Common myeloid progenitor, CD34-positive (primary cell): ENCODE data around the gene NDUFAF5.

Experiments used
- CTCF ChIA-PET: fragments of 350-600 bp; sonication (Branson Sonifier 250); formaldehyde crosslinking; loops from one replicate; lab custom pipeline; 2021; ENCODE audit warnings: antibody characterized with exemption; lab: Charles Lee
- POLR2A ChIA-PET: fragments of 350-600 bp; sonication (Branson Sonifier 250); formaldehyde crosslinking; loops from one replicate; lab custom pipeline; 2021; ENCODE audit warnings: antibody characterized with exemption; lab: Charles Lee
- DNase-seq, 3 donors: peaks; one replicate each; pipeline versions ENCODE4 v3.0.0 to v3.0.0-alpha.2; 2013
- H3K27ac ChIP-seq, 2 experiments: 1 replicate in 1 of 2; 2 replicates in 1 of 2; pipeline ENCODE4 v1.7.0; 2013; ENCODE audit warnings: inconsistent platforms in 2 of 2, low read length in 2 of 2, mild to moderate bottlenecking in 2 of 2, low read depth in 1 of 2, moderate library complexity in 1 of 2; ENCODE audit not compliant: severe bottlenecking in 2 of 2, insufficient read depth in 1 of 2, poor library complexity in 1 of 2
- H3K27me3 ChIP-seq, 5 experiments: replicated peaks in 2 of 5; 1 replicate in 3 of 5; 2 replicates in 2 of 5; pipeline versions ENCODE4 v1.6.1 to v1.7.0; 2013; ENCODE audit warnings: low read length in 4 of 5, mild to moderate bottlenecking in 2 of 5, moderate library complexity in 2 of 5, inconsistent platforms in 1 of 5; ENCODE audit not compliant: insufficient read depth in 5 of 5, control insufficient read depth in 4 of 5
- H3K36me3 ChIP-seq, 4 experiments: 1 replicate in 2 of 4; 2 replicates in 2 of 4; pipeline versions ENCODE4 v1.6.1 to v1.7.0; 2013; ENCODE audit warnings: low read length in 3 of 4, control low read depth in 1 of 4, mild to moderate bottlenecking in 1 of 4; ENCODE audit not compliant: control insufficient read depth in 4 of 4, insufficient read depth in 4 of 4
- H3K4me1 ChIP-seq, 4 experiments: 1 replicate in 3 of 4; 2 replicates in 1 of 4; pipeline versions ENCODE4 v1.6.1 to v1.7.1; 2013; ENCODE audit warnings: low read length in 3 of 4, mild to moderate bottlenecking in 3 of 4, control low read depth in 1 of 4, inconsistent platforms in 1 of 4, moderate library complexity in 1 of 4; ENCODE audit not compliant: control insufficient read depth in 4 of 4, insufficient read depth in 4 of 4; ENCODE audit errors: control extremely low read depth in 1 of 4
- H3K4me3 ChIP-seq, 7 experiments: 1 replicate in 4 of 7; 2 replicates in 3 of 7; pipeline versions ENCODE4 v1.5.1 to v1.7.0; 2013; ENCODE audit warnings: mild to moderate bottlenecking in 7 of 7, low read length in 6 of 7, moderate library complexity in 6 of 7, inconsistent platforms in 2 of 7, low read depth in 2 of 7, control low read depth in 1 of 7; ENCODE audit not compliant: insufficient read depth in 4 of 7, control insufficient read depth in 1 of 7; ENCODE audit errors: extremely low read depth in 1 of 7
- H3K9me3 ChIP-seq, 5 experiments: 1 replicate in 4 of 5; 2 replicates in 1 of 5; pipeline versions ENCODE4 v1.6.1 to v1.7.1; 2013; ENCODE audit warnings: low read length in 4 of 5, mild to moderate bottlenecking in 2 of 5, inconsistent platforms in 1 of 5, low read depth in 1 of 5, moderate library complexity in 1 of 5; ENCODE audit not compliant: control insufficient read depth in 4 of 5, insufficient read depth in 2 of 5; ENCODE audit errors: control extremely low read depth in 1 of 5
- WGBS: methylation state at CpG from one replicate; pipeline ENCODE4 v1.1.5; 2013; ENCODE audit not compliant: insufficient coverage; 5-methylcytosine and 5-hydroxymethylcytosine counted together

The NDUFAF5 gene

GRCh38 chr20:13839421-13840092, 54.7 kb downstream of the NDUFAF5 start:
- 73% methylated on average over 4 of the region's 4 CpGs for WGBS
- H3K4me1 ChIP-seq, result no peaks in the 10 kb centered on the region
- H3K9me3 ChIP-seq, result peaks cover 0 to 2% (median 0%) of the 10 kb centered on the region in 5 experiments
- POLR2A ChIA-PET, result no interaction called here
- CTCF ChIA-PET, result no interaction called here
- DNase-seq, result no peak
- H3K4me3 ChIP-seq, result no peak overlapping the region
- H3K27me3 ChIP-seq, result peaks cover 0 to 7% (median 2%) of the 10 kb centered on the region in 5 experiments
- H3K36me3 ChIP-seq, result no peaks in the 10 kb centered on the region
- H3K27ac ChIP-seq, result no peak overlapping the region

DNA sequence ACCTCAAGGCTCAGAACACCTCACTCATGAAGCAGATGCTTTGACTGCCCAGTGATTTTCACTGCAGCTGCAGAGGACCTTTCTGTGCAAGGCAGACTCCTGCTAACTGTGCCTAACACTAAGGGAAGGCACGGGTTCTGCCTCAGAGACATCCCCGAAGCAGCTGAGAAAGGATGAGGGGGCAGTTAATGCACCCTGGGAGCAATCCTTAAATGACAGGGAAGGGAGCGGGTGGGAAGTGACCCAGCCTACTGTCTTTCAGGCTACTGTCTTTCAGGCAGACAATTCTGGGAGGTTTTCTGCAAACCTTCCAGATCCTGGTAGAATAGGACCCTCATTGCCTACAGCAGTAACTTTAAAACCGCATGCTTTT, 55.3 kb downstream of the NDUFAF5 start:
- ChIA-PET CTCF (no interaction called here), POLR2A (no interaction called here)
- Histone ChIP-seq H3K27ac (no peak overlapping the region), H3K9me3 (peaks cover 0 to 2% (median 0%) of the 10 kb centered on the region in 5 experiments), H3K27me3 (peaks cover 0 to 7% (median 2%) of the 10 kb centered on the region in 5 experiments), H3K4me3 (no peak overlapping the region), H3K36me3 (no peaks in the 10 kb centered on the region), H3K4me1 (no peaks in the 10 kb centered on the region)
- WGBS, result 92% methylated on average over 4 of the region's 4 CpGs
- DNase-seq, result no peak

GRCh38 chr20:13841206-13841605, 56.4 kb downstream of the NDUFAF5 start:
- Histone ChIP-seq H3K27ac (no peak overlapping the region), H3K9me3 (peaks cover 0 to 2% (median 0%) of the 10 kb centered on the region in 5 experiments), H3K4me3 (no peak overlapping the region), H3K36me3 (no peaks in the 10 kb centered on the region), H3K27me3 (peaks cover 0 to 7% (median 2%) of the 10 kb centered on the region in 5 experiments), H3K4me1 (no peaks in the 10 kb centered on the region)
- ChIA-PET CTCF (no interaction called here), POLR2A (no interaction called here)
- DNase-seq, result no peak
- WGBS, result 76% methylated on average over 2 of the region's 3 CpGs

GRCh38 chr20:13844296-13844695, 59.5 kb downstream of the NDUFAF5 start:
- Histone ChIP-seq H3K4me3 (no peak overlapping the region), H3K9me3 (peaks cover 0 to 2% (median 0%) of the 10 kb centered on the region in 5 experiments), H3K27ac (no peak overlapping the region), H3K27me3 (peaks cover 0 to 7% (median 0%) of the 10 kb centered on the region in 5 experiments), H3K36me3 (no peaks in the 10 kb centered on the region), H3K4me1 (no peaks in the 10 kb centered on the region)
- ChIA-PET CTCF (no interaction called here), POLR2A (no interaction called here)
- DNase-seq, result no peak
- WGBS, result no CpG with 5 or more reads among the region's 4 CpGs

- POLR2A ChIA-PET, result no interaction called here
- DNase-seq, result no peak
Observed at GRCh38 chr20:13851279-13851678, 66.5 kb downstream of the NDUFAF5 start.

GRCh38 chr20:13852306-13852705, 67.5 kb downstream of the NDUFAF5 start:
- Histone ChIP-seq H3K36me3 (no peaks in the 10 kb centered on the region), H3K4me1 (no peaks in the 10 kb centered on the region), H3K27me3 (peaks cover 0 to 2% (median 0%) of the 10 kb centered on the region in 5 experiments), H3K27ac (no peak overlapping the region), H3K9me3 (no peaks in the 10 kb centered on the region), H3K4me3 (no peak overlapping the region)
- no peak for DNase-seq
- whole genome bisulfite sequencing, result no CpG with 5 or more reads among the region's 1 CpG
- POLR2A ChIA-PET, result interaction anchor here (0.6 kb wide), 1 partner anchor 175 kb away, joined by 3 read pairs; no protein-coding TSS in a partner anchor
- CTCF ChIA-PET, result no interaction called here

More at GRCh38 chr20:13851279-13851678, 66.5 kb downstream of the NDUFAF5 start:
- CTCF ChIA-PET, result no interaction called here
- WGBS, result 100% methylated on average over 1 of the region's 2 CpGs
- H3K27me3 ChIP-seq, result peaks cover 0 to 2% (median 0%) of the 10 kb centered on the region in 5 experiments
- no peaks in the 10 kb centered on the region for H3K4me1 ChIP-seq
- H3K9me3 ChIP-seq, result no peaks in the 10 kb centered on the region
- H3K36me3 ChIP-seq, result no peaks in the 10 kb centered on the region
- H3K27ac ChIP-seq, result no peak overlapping the region
- no peak overlapping the region for H3K4me3 ChIP-seq

GRCh38 chr20:13855613-13856012, 70.8 kb downstream of the NDUFAF5 start:
- Histone ChIP-seq H3K36me3 (no peaks in the 10 kb centered on the region), H3K4me3 (no peak overlapping the region), H3K27me3 (peaks cover 0 to 2% (median 0%) of the 10 kb centered on the region in 5 experiments), H3K9me3 (no peaks in the 10 kb centered on the region), H3K27ac (no peak overlapping the region), H3K4me1 (no peaks in the 10 kb centered on the region)
- POLR2A ChIA-PET, result no interaction called here
- 95% methylated on average over 4 of the region's 4 CpGs for WGBS
- no peak for DNase-seq
- CTCF ChIA-PET, result no interaction called here
